Left ventricle myocardium inferior (tissue), 1 donor: Measurements from ENCODE around the gene MGAT5B. TPM values are rescaled to one million over a fixed set of nuclear protein-coding genes. Genes with fewer than 3 reads are reported as not detected.

ENCODE experiments used
- DNase-seq: peaks from one replicate; pipeline ENCODE4 v3.0.0-alpha.2; 2020
- H3K27ac ChIP-seq: fragments of 200-600 bp; replicated peaks from 2 replicates; pipeline ENCODE4 v1.8.0; 2021
- H3K27me3 ChIP-seq: fragments of 200-600 bp; 2 replicates; pipeline ENCODE4 v1.8.0; 2021; ENCODE audit warnings: low read depth
- H3K36me3 ChIP-seq: fragments of 200-600 bp; 2 replicates; pipeline ENCODE4 v1.8.0; 2021
- H3K4me1 ChIP-seq: fragments of 200-600 bp; 2 replicates; pipeline ENCODE4 v1.8.0; 2021
- H3K4me3 ChIP-seq: fragments of 200-600 bp; 2 replicates; pipeline ENCODE4 v1.8.0; 2021; ENCODE audit warnings: mild to moderate bottlenecking, moderate library complexity
- H3K9me3 ChIP-seq: fragments of 200-600 bp; replicated peaks from 2 replicates; pipeline ENCODE4 v1.8.0; 2021
- intact Hi-C: fragments of 100-400 bp; cut with micrococcal nuclease; formaldehyde crosslinking; loops from one replicate; pipeline ENCODE4 v1.11.0; 2022
- total RNA-seq: library from RNA; stranded (reverse); fragmentation: NEBNext Ultra II Directional; extraction: Animal tissue kit (Norgen Biotek cat#: 25700); gene quantifications from one replicate; pipeline ENCODE4 v1.2.1, GENCODE V29; 2021
- TF ChIP-seq, protein P1 (sequence below): fragments of 200-600 bp; IDR thresholded peaks from 2 replicates; pipeline ENCODE4 v1.8.0; 2021; ENCODE audit warnings: antibody characterized with exemption, mild to moderate bottlenecking, borderline replicate concordance
- donor health status: DM: no; HTN: yes; CAD: no; lungs with severe emphysema.

The MGAT5B gene
- total RNA-seq, 1 donor from 2014 or later, result 0.08 TPM

DNA sequence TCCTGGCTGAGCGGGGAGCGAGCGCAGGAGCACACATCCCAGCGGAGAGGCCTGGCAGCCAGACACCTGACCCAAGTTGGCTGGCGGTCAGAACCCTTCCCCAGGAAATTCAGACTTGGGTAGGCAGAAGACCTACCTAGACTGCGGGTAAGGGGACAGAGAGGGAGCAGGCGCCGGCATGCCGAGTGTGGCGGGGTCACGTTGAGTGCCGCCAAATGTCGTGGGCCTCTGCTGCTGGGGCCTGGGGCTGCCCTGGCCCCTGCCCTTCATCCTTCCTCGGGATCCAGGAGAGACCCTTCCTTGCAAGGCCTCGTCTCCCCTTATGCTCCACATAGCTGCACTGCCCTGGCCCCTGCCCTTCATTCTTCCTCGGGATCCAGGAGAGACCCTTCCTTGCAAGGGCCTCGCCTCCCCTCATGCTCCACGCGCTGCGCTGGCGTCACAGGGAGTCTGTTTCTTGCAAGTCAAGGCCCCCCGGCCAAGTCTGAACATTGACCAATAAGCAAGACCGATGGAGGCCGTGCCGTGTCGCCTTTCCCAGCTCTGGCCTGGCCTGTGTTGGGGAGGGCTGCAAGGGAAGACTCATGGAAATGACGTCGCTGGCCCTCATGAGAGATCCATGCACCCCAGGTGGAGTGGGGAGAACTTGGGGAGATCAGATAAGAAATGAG, 47.8 kb downstream of the MGAT5B start:
- Histone ChIP-seq H3K27ac (no peak overlapping the region), H3K4me1 (no peaks in the 10 kb centered on the region), H3K36me3 (no peaks in the 10 kb centered on the region), H3K27me3 (peaks cover 91% of the 10 kb centered on the region), H3K4me3 (no peak overlapping the region), H3K9me3 (no peaks in the 10 kb centered on the region)
- TF ChIP-seq, protein P1, sequence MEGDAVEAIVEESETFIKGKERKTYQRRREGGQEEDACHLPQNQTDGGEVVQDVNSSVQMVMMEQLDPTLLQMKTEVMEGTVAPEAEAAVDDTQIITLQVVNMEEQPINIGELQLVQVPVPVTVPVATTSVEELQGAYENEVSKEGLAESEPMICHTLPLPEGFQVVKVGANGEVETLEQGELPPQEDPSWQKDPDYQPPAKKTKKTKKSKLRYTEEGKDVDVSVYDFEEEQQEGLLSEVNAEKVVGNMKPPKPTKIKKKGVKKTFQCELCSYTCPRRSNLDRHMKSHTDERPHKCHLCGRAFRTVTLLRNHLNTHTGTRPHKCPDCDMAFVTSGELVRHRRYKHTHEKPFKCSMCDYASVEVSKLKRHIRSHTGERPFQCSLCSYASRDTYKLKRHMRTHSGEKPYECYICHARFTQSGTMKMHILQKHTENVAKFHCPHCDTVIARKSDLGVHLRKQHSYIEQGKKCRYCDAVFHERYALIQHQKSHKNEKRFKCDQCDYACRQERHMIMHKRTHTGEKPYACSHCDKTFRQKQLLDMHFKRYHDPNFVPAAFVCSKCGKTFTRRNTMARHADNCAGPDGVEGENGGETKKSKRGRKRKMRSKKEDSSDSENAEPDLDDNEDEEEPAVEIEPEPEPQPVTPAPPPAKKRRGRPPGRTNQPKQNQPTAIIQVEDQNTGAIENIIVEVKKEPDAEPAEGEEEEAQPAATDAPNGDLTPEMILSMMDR, result no peak
- DNase-seq, result no peak
- intact Hi-C loops, result no loop called here

DNA sequence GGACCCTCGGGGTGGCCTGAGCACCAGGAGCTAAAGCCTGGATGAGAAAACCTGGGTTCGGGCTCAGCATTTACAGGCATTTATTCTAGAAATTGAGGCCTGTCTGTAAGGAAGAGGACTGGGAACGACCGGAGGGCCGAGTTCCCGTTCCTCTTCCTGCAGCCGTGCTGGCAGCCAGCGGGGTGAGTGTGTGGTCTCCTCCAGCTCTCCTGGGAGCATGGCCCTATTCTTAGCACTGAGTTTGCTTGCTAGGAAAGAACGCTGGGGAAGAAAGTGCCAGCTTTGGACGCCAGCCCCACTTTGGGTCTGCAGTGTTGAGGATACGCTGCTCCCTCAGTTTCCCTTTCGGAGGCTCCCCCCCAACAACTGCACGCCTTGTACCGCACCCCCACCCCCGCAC, 49.6 kb downstream of the MGAT5B start:
- H3K36me3 ChIP-seq, result no peaks in the 10 kb centered on the region
- H3K9me3 ChIP-seq, result no peaks in the 10 kb centered on the region
- H3K4me1 ChIP-seq, result no peaks in the 10 kb centered on the region
- DNase-seq, result no peak
- no peak overlapping the region for H3K4me3 ChIP-seq
- TF ChIP-seq, protein P1, result no peak
- peaks cover 93% of the 10 kb centered on the region for H3K27me3 ChIP-seq
- intact Hi-C loops, result no loop called here
- H3K27ac ChIP-seq, result no peak overlapping the region

DNA sequence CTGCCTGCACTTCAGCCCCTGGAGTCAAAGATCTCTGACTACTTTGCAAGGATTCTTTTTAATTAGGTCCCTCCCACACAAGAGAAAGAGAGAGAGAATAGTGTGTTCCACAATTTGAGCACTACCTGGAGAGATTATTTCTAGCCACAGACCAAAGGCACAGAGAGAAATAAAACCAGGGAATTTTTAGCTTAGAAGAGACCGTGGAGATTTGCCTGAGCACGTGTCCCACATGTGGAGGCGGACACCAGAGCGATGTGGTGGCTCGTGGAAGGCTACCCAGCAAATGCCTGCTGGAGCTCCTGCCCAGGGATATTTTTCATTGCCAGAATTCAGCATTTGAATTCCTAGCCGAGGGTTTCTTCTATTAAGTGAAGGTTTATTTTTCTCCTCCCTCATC, 50.6 kb downstream of the MGAT5B start:
- Histone ChIP-seq H3K9me3 (no peaks in the 10 kb centered on the region), H3K27me3 (peaks cover 93% of the 10 kb centered on the region), H3K36me3 (no peaks in the 10 kb centered on the region), H3K27ac (no peak overlapping the region), H3K4me3 (no peak overlapping the region), H3K4me1 (no peaks in the 10 kb centered on the region)
- TF ChIP-seq, protein P1, result no peak
- no peak for DNase-seq
- intact Hi-C loops, result no loop called here

DNA sequence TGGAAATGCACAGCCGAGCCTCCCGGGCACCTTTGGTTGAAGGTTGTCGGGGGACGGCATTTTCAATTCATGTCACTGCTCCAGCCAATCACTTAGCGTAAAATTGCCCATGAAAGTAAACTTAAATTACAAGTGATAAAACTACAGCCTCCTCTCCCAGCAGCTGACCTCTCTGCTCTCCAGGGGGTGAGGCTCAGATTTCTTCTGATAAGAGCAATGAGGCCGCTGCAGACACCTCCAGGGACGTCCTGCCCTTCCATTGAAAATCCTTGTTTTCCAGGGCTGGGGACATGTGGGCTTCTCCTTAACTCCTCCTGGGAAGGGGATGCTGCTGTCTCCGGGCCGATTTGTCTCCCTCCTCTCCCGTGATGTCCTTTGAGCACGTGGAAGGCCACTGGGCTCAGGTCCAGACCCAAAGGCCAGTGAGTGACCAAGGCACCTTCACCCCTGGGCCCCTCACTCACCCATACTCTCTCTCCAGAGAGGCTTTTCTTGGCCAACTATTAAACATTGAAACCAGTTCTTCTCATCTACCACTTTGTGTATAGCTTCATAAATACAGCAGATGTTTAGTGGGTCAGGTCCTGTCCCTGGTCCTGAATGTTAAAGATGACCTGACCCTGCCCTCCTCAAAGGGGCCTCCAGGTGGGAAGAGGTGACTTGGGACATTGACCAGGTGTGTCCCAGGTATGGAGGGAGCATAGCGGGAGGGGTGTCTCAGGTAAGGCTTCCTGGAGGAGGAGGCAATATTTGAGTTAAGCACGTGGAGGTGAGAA, 52.3 kb downstream of the MGAT5B start:
- DNase-seq, result no peak
- TF ChIP-seq, protein P1, result no peak
- intact Hi-C loops, result no loop called here
- Histone ChIP-seq H3K4me3 (no peak overlapping the region), H3K9me3 (no peaks in the 10 kb centered on the region), H3K27ac (no peak overlapping the region), H3K36me3 (no peaks in the 10 kb centered on the region), H3K27me3 (peaks cover 86% of the 10 kb centered on the region), H3K4me1 (peaks cover 4% of the 10 kb centered on the region)

DNA sequence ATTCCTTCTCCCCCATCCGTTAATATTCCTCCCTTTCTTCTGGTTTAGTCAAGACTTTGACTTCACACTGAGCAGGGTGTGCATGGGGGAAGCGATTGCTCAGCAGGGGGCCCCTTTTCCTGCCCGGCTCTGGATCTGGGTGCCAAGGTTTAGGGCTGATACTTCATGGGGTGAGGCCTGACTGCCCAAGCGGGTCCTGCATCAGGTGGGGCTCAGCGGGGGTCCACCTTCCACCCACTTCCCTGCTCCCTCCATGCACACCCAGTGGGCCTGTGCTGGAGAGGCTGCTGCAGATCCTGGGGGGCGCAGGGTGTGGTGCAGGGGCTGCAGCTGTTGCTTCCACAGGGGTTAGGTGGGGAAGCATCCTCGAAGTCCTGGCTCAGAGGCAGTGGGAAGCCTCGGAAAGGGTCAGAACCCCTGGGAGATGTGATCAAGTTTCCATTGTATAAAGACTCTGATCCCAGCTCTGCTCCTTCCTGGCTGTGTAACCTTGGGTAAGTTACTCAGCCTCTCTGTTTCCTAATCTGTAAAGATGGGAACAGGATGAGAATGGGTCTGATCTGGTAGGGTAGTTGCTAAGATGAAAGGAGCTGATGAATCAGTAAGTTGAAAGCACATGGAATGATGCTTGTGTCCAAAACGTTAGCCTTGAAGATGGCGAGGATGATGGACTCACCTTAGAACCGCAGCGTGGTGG, 53.3 kb downstream of the MGAT5B start:
- H3K36me3 ChIP-seq, result no peaks in the 10 kb centered on the region
- H3K9me3 ChIP-seq, result no peaks in the 10 kb centered on the region
- no peak overlapping the region for H3K4me3 ChIP-seq
- peaks cover 85% of the 10 kb centered on the region for H3K27me3 ChIP-seq
- intact Hi-C loops, result no loop called here
- peaks cover 8% of the 10 kb centered on the region for H3K4me1 ChIP-seq
- no peak for DNase-seq
- TF ChIP-seq, protein P1, result no peak
- no peak overlapping the region for H3K27ac ChIP-seq
